GM18951 (cell line): Measurements from ENCODE around the gene C1orf232.

ENCODE experiments used
- POLR2A ChIP-seq: IDR thresholded peaks from 4 replicates; pipeline ENCODE4 v1.6.1; 2011; ENCODE audit warnings: mild to moderate bottlenecking; ENCODE audit not compliant: insufficient read length, insufficient read depth; ENCODE audit errors: extremely low read depth
- in situ Hi-C: fragments of 300-500 bp; cut with MboI; formaldehyde crosslinking; loops from one replicate; pipeline ENCODE4 v1.12.0; 2022; ENCODE audit warnings: low sequenced_read_pairs, mixed read lengths, inconsistent platforms; ENCODE audit not compliant: unreplicated experiment

C1orf232 gene

GRCh38 chr1:26189751-26190275, 21.1 kb upstream of the C1orf232 start:
- TF ChIP-seq POLR2A: no peak
- in situ Hi-C loops: no loop called here

DNA sequence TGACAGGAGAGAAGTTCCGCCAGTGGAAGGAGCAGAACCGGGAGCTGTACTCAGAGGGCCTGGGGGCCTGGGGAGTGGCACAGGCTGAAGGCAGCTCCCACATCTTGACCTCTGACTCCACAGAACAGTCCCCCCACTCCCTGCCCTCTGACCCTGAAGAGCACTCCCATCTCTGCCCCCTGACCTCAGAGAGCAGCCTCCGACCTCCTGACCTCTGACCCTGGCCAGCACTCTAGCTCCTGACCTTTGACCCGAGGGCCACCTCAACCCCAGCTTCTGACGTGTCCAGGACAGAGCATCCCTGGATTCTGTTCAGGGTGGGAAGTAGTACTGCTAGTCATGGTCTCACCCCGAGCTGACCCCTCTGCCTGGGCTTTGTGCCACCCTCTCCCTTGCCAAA, 20.6 kb upstream of the C1orf232 start:
- no peak for TF ChIP-seq POLR2A
- in situ Hi-C loops: no loop called here

- no peak for TF ChIP-seq POLR2A
- in situ Hi-C loops: no loop called here
Measured at GRCh38 chr1:26188477-26188876, 19.7 kb upstream of the C1orf232 start.

GRCh38 chr1:26187882-26188281, 19.1 kb upstream of the C1orf232 start:
- TF ChIP-seq POLR2A: no peak
- in situ Hi-C loops: no loop called here

GRCh38 chr1:26184883-26185282, 16.1 kb upstream of the C1orf232 start:
- TF ChIP-seq POLR2A: no peak
- in situ Hi-C loops: no loop called here

DNA sequence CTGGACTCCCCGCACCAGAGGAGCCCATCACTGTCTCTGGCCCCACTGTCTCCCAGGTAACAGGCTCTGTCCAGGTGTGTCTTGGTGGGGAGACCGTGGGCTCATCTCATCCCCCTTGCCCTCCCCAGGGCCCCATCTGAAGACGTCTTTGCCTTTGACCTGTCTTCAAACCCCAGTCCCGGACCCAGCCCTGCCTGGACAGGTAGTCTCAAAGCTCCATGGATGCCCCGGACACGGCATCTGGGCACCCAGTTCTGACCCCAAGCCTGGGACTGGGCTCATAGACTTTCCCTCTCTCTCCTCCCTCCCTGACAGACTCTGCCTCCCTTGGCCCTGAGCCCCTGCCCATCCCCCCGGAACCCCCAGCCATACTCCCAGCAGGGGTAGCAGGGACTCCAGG, 15.3 kb upstream of the C1orf232 start:
- in situ Hi-C loops: no loop called here
- no peak for TF ChIP-seq POLR2A

DNA sequence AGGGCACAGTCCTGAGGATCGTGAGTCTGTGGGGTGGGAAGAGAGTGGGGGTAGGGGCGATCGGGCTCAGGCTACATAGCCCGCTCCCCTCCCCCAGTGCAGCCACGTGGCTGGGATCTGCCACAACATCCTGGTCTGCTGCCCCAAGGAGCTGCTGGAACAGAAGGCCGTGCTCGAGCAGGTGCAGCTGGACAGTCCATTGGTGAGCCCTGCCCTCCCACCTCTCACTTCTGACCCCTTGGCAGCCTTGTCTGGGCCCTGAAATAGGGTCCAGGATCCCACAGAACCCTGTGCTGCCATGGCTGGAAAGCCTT, 13.6 kb upstream of the C1orf232 start:
- TF ChIP-seq POLR2A: no peak
- in situ Hi-C loops: no loop called here

- in situ Hi-C loops: no loop called here
- no peak for TF ChIP-seq POLR2A
Measured at GRCh38 chr1:26181586-26182382, 13.0 kb upstream of the C1orf232 start.

DNA sequence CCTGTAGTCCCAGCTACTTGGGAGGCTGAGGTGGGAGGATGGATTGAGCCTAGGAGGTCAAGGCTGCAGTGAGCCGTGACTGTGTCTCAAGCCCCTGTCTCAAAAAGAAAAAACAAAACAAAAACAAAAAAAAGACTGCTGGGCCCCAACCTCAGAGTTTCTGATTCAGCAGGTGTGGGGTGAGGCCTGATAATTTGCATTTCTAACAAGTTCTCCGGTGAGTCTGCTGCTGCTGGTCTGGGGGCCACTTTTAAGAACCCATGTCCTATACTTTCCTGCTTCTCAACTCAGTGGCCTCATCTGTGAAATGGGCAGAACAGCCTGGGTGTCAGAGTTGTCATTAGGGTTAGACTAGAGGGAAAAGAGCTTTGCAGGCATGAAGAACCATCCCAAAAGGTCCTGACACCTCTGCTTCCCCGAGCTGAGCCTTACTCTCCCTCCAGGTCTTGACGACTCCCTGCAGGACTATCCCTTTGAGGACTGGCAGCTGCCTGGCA, 11.3 kb upstream of the C1orf232 start:
- in situ Hi-C loops: no loop called here
- no peak for TF ChIP-seq POLR2A

DNA sequence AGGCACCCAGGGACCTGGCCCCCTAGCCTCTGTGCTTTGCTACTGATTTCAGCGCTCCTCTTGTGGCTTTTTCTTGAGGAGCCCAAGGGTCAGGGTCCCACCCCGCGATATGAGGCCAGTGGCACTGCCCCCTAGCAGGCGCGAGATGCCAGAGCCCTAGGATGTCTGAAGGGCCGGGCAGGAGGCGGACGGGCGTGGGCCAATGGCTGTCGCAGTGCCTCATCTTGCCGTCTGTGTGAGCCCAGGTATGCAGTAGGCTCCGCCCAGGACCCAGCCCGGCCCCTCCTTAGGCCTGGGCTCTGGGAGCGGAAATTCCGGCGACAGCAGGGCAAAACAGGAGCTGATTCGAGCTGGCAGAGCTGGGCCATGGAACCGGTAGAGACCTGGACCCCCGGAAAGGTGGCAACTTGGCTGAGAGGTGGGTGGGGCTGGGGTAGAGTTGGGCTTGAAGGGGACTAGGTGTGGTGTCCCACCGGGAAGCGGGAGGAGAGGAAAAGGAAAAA, 8.5 kb upstream of the C1orf232 start, which contains the start of gene CNKSR1:
TSS of gene CNKSR1 (plus strand) at position 310 of the 503 bp plus-strand sequence. CDS start at position 367, 57 bp downstream.
- in situ Hi-C loops: no loop called here
- TF ChIP-seq POLR2A: no peak

- in situ Hi-C loops: no loop called here
- no peak for TF ChIP-seq POLR2A
Measured at GRCh38 chr1:26175346-26175745, 6.6 kb upstream of the C1orf232 start.

GRCh38 chr1:26171084-26172072, 2.6 kb upstream of the C1orf232 start, which contains the start of gene ZNF593OS:
ZNF593OS (minus strand) TSS chr1:26171832; CDS start chr1:26171661, 171 bp downstream.
- no peak for TF ChIP-seq POLR2A
- in situ Hi-C loops: no loop called here

GRCh38 chr1:26170472-26170821, 1.7 kb upstream of the C1orf232 start:
- in situ Hi-C loops: no loop called here
- no peak for TF ChIP-seq POLR2A

GRCh38 chr1:26169669-26170471, 1.1 kb upstream of the C1orf232 start, which contains the start of gene ZNF593:
ZNF593 (plus strand) TSS chr1:26169908; CDS start chr1:26169984, 76 bp downstream.
- peak; percentile 85 for TF ChIP-seq POLR2A
- in situ Hi-C loops: no loop called here
